GM21447 (cell line): ENCODE measurements around the gene SLC30A3.

Experiments used
- ATAC-seq: cut with Tn5 transposase; IDR thresholded peaks from one replicate; pipeline ENCODE4 v1.9.1; 2021; ENCODE audit not compliant: unreplicated experiment

SLC30A3 gene

GRCh38 chr2:27236136-27236535 is 26.7 kb downstream of the SLC30A3 start:
- ATAC-seq: no peak

- no peak for ATAC-seq
These were observed 29.5 kb downstream of the SLC30A3 start for GRCh38 chr2:27233341-27233740.

DNA sequence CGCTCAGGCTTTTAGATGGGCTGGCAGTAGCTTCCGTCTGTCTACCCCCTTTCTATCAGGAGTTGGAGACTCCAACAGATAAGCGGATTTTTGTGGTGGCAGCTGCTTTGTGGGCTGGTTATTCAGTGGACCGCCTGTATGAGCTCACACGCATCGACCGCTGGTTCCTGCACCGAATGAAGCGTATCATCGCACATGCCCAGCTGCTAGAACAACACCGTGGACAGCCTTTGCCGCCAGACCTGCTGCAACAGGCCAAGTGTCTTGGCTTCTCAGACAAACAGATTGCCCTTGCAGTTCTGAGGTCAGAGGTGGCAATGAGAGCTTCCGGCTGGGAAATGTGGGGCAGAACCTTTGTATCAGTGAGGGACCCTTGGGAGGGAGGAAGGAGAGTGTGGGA is 30.9 kb downstream of the SLC30A3 start:
- no peak for ATAC-seq

DNA sequence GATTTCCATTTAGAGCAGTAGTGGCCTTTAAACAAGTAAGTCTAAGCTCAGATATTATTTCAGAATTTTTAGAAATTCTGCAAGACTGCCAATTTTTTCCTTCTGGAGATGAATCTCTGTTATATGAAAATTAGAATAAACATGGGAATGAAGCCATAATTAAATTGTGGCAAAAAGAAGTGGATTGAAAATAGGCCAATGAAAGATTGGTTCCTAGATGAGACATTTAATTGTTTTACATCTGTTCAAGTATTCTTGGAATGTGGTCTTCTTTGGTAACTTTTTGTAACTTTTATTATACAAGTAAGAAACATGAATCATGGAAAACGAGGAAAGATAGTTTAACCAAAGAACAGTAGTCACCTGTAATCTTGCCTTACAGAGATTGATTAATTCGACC is 35.3 kb downstream of the SLC30A3 start:
- ATAC-seq: no peak

- ATAC-seq: no peak
These were observed 37.3 kb downstream of the SLC30A3 start for GRCh38 chr2:27225526-27225925.

DNA sequence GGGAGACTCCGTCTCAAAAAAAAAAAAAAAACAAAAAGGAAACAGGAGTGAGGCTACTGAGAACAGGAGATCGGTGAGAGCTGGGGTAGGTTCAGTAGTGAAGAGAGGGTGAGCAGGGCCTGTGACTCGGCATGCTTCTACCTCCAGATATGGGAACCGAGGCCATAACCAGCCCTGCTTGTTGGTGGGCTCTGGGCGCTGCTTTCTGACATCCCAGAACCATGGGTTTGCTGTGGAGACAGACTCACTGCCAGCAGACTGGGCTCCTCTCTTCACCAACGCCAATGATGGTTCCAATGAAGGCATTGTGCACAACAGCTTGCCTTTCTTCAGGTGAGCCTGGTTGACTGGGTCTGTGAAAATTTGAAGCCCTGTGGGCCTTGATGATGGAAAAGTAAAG is 39.4 kb downstream of the SLC30A3 start:
- no peak for ATAC-seq

- no peak for ATAC-seq
These were observed 40.4 kb downstream of the SLC30A3 start for GRCh38 chr2:27222407-27222806.

DNA sequence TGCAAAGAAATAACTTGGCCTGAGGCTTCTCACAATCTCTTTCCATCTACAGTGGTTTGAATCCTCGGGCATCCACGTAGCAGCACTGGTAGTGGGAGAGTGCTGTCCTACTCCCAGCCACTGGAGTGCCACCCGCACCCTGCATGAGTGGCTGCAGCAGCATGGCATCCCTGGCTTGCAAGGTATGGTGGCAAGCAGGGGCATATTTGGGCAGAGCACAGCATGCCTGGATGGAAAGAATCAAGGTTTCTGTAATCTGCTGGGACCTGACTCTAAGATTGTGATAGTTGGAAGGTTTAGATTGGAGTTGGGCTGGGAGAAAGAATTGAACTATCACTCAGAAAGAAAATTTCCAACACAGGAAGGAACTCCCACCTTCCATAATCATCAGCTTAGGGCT is 41.7 kb downstream of the SLC30A3 start:
- no peak for ATAC-seq

DNA sequence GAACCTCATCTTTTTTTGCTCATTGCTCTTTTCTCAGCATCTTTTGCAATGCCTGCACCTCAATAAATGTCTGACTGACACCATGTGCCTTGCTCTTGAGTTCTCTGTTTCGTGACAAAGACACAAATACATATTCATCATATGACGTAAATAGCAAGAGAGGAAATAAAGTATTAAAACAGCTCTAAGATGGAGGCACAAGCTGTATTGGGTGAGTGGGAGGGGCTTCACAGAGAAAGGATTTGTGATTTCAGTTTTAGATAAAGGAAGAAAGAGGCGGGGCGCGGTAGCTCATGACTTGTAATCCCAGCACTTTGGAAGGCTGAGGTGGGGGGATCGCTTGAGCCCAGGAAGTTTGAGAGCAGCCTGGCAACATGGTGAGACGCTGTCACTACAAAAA is 42.8 kb downstream of the SLC30A3 start:
- no peak for ATAC-seq

- no peak for ATAC-seq
These were observed 43.8 kb downstream of the SLC30A3 start for GRCh38 chr2:27219091-27219490.

DNA sequence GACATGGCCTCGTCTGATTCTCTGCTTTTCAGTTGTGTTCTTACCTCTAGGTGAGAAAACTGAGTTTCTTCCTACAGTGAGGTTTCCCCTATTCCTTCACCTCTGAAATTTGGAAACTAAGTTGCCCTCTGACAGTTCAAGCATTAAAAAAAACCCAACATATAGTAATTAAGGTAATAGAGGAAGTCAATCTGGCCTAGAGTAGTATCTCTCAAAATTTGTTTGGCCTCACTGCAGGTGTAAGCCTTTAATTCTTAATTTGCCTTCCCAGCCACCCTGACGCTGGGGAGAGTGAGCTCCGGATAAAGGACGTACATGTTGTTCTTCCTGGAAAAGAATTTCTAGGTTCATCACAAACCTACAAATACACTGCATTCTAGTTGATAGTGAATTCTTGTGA is 44.2 kb downstream of the SLC30A3 start:
- ATAC-seq: no peak

DNA sequence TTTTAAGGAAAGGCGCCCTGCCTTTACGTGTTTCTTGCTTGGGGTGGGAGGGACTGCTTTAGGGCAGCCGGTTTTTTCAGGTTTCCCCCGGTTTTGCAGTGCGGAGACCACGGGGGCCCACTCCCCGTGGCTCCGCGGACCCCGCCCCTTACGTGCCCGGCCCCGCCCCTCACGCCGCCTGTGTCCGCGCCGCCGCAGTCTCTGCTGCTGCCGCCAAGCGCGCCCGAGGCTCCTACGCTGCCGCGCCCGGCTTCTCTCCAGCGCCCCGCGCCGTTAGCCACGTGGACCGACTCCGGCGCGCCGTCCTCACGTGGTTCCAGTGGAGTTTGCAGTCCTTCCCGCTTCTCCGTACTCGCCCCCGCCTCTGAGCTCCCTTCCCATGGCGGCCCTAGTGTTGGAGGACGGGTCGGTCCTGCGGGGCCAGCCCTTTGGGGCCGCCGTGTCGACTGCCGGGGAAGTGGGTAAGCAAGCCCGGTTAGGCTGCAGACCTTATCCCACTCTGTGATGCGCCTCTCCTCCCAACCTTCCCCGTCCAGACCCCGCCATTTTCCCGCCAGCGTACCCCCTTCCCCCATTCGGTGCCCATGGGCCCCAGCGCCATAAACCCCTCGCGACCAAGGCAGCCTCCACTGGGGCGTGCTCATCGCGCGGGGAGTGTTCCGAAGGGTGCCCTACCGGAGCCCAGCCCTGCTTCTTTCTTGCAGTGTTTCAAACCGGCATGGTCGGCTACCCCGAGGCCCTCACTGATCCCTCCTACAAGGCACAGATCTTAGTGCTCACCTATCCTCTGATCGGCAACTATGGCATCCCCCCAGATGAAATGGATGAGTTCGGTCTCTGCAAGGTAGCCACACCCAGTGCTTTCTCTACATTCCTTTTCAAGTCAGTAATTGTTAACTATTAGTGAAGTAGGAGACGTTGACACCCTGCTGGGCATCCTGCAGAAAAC is 45.4 kb downstream of the SLC30A3 start, which contains the start of gene CAD:
CAD (plus strand) TSS at position 197 of the 949 bp plus-strand sequence; CDS start at position 380, 183 bp downstream.
- ATAC-seq: peak; percentile 73

GRCh38 chr2:27216416-27217137 is 46.3 kb downstream of the SLC30A3 start:
- ATAC-seq: no peak

GRCh38 chr2:27214941-27215340 is 47.9 kb downstream of the SLC30A3 start:
- ATAC-seq: no peak

- peak; percentile 9 for ATAC-seq
These were observed 50.0 kb downstream of the SLC30A3 start for GRCh38 chr2:27212626-27213471.

DNA sequence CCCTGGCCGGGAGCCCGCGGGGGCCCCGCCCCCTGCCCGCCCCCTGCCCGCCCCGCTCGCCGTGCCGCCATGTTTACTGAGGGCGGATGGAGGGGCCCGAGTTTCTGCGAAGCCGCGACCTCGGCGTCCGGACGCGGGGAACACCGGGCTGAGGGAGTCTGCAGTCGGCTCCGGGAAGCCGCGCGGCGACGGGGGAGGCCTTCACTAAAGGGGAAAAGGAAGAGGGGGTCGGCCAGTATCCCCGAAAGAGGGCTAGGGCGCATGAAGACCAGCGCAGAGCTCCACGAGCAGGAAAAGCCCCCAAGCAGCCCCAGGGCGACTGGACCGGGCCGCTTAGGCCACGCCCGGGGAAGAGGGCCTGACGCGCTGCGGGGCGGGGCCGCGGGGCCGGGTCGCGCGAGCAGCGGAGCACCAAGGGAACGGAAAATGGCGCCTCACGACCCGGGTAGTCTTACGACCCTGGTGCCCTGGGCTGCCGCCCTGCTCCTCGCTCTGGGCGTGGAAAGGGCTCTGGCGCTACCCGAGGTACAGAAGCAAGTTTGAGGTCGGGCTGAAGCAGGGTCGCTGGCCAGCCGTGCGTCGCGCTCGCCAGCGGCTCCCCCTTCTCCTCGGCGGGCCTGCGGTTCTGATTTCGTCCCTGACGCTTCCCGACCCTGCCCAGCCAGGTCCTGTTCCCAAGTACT is 50.8 kb downstream of the SLC30A3 start, which contains the start of the genes ATRAID and SLC5A6:
ATRAID (plus strand) TSS at position 99 of the 683 bp plus-strand sequence; CDS start at position 427, 328 bp downstream.
SLC5A6 (minus strand) TSS at position 326 of the 683 bp plus-strand sequence. CDS start 4,618 bp downstream, outside the sequence.
- peak; percentile 71 for ATAC-seq

GRCh38 chr2:27211241-27211942 is 51.5 kb downstream of the SLC30A3 start:
- no peak for ATAC-seq

GRCh38 chr2:27209621-27210401 is 53.0 kb downstream of the SLC30A3 start:
- no peak for ATAC-seq
